Activated B cell treated with CpG ODN at 0.5 μM for 24 hours (primary cell): Measurements from ENCODE around the gene ZFHX2. TPM values are rescaled to one million over a fixed set of nuclear protein-coding genes. Genes with fewer than 3 reads are reported as not detected.
A peak's percentile ranks its signal among the peaks of the same experiment; 100 is the strongest.

Experiments used
- ATAC-seq: fragments of 200-7000 bp; cut with Tn5 transposase; one replicate; pipeline ENCODE4 v1.10.0; 2021; ENCODE audit warnings: low read depth, mild to moderate bottlenecking, moderate library complexity
- CTCF ChIA-PET: fragments of 350-600 bp; sonication (Branson Sonifier 250); formaldehyde crosslinking; loops from one replicate; lab custom pipeline; 2021; ENCODE audit warnings: antibody characterized with exemption; lab: Charles Lee
- POLR2A ChIA-PET: fragments of 350-600 bp; sonication (Branson Sonifier 250); formaldehyde crosslinking; loops from one replicate; lab custom pipeline; 2021; ENCODE audit warnings: antibody characterized with exemption; lab: Charles Lee
- DNase-seq: peaks from one replicate; pipeline ENCODE4 v3.0.0; 2022
- H3K27ac Mint-ChIP-seq: one replicate; pipeline ENCODE4 v1.8.0; 2020; ENCODE audit warnings: mixed read lengths
- H3K27me3 Mint-ChIP-seq: one replicate; pipeline ENCODE4 v1.8.0; 2021; ENCODE audit warnings: mixed read lengths
- H3K36me3 Mint-ChIP-seq: one replicate; pipeline ENCODE4 v1.8.0; 2021; ENCODE audit warnings: low read depth, mixed read lengths
- H3K4me1 Mint-ChIP-seq: one replicate; pipeline ENCODE4 v1.8.0; 2021; ENCODE audit warnings: mixed read lengths
- H3K4me3 Mint-ChIP-seq: one replicate; pipeline ENCODE4 v1.8.0; 2020; ENCODE audit warnings: mild to moderate bottlenecking, mixed read lengths
- H3K9me3 Mint-ChIP-seq: one replicate; pipeline ENCODE4 v1.8.0; 2020; ENCODE audit warnings: mixed read lengths
- intact Hi-C: fragments of 100-400 bp; cut with micrococcal nuclease; formaldehyde crosslinking; loops from one replicate; pipeline ENCODE4 v1.15.1; 2024
- total RNA-seq: library from RNA; stranded (reverse); gene quantifications from 2 replicates; pipeline ENCODE4 v1.2.3, GENCODE V29; 2022
- TF ChIP-seq, protein P1 (sequence below): fragments of 200-600 bp; IDR thresholded peaks from one replicate; pipeline ENCODE4 v1.8.0; 2022; ENCODE audit warnings: antibody characterized with exemption, mild to moderate bottlenecking

Gene ZFHX2
- total RNA-seq, 1 donor from 2014 or later, result 2.6 TPM

DNA sequence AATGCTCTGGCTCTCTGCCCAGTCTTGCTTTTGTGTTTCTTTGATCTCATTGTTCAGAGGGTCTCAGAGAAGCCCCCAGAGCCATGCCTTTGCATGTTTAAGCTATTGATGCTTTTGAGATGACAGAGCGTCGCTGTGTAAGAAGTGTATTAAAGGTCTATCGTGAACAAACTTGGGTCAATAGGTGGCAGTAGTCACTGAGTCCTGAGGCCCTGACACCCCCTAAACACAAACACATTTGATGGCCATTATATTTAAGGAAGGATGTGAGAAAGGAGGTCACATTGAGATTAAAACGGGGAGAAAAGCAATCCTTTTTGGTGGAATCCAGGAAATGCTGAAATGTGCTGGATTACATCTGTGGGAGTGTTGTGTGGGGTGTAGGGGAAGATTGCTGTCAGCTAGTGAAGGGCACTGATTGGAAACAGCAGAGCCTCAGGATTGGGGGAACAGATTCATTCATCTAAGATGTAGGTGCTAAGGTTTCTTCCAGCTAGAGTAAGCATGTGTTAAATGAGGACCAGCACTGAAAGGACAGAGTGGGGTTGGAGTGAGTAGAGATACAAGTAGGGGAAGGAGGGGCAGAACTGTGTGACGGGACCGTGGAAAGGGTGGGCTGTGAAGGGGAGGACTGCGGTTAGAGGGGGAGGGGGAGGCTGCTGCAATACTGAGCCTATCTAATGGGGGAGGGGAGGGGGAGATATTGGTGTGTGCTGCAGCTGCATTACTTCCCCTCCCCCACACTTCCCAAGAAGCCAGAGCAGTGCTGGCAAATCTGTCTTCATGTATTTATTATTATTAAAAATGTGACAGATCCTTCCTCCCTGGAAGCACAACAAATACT, 69.4 kb downstream of the ZFHX2 start:
- Mint-ChIP-seq H3K27me3 (no peaks in the 10 kb centered on the region), H3K9me3 (no peaks in the 10 kb centered on the region), H3K4me1 (peaks cover 2% of the 10 kb centered on the region), H3K27ac (no peak overlapping the region), H3K36me3 (peaks cover 59% of the 10 kb centered on the region), H3K4me3 (no peak overlapping the region)
- TF ChIP-seq, protein P1, sequence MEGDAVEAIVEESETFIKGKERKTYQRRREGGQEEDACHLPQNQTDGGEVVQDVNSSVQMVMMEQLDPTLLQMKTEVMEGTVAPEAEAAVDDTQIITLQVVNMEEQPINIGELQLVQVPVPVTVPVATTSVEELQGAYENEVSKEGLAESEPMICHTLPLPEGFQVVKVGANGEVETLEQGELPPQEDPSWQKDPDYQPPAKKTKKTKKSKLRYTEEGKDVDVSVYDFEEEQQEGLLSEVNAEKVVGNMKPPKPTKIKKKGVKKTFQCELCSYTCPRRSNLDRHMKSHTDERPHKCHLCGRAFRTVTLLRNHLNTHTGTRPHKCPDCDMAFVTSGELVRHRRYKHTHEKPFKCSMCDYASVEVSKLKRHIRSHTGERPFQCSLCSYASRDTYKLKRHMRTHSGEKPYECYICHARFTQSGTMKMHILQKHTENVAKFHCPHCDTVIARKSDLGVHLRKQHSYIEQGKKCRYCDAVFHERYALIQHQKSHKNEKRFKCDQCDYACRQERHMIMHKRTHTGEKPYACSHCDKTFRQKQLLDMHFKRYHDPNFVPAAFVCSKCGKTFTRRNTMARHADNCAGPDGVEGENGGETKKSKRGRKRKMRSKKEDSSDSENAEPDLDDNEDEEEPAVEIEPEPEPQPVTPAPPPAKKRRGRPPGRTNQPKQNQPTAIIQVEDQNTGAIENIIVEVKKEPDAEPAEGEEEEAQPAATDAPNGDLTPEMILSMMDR, result no peak
- intact Hi-C loops, result no loop called here
- DNase-seq (no peak), ATAC-seq (no peak)
- POLR2A ChIA-PET, result no interaction called here
- CTCF ChIA-PET, result interaction anchor here (11.0 kb wide), 1 partner anchor 78 kb away, joined by 128 read pairs; no protein-coding TSS in a partner anchor

DNA sequence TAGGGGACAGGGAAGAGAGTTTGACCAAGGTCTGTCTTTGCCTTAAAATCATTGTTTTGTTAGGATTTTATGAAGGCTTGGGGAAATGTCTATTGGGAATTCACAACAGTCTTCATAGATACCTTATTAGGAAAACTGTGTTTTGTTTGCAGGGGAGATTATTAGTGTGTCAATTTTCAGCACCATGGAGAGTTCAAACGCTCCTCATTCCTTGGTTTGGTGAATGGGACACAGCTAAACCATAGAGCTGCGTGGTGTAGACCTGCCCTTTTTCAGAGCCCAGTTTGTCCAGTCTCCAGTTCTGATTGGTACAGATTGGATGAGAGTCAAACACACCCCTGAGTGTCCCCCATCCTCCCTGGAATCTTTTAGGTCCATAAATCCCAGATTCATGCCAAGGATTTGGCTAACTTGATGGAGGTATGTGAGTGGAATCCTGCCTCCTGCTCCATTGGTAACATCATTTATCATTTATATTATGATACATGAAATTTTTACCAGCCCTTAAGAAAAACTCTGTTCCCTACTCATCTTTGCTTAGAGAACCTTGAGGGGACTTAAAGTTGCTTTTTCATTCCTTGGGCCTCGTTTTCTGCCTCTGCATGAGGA, 70.1 kb downstream of the ZFHX2 start:
- Mint-ChIP-seq H3K27me3 (no peaks in the 10 kb centered on the region), H3K4me1 (peaks cover 2% of the 10 kb centered on the region), H3K4me3 (no peak overlapping the region), H3K27ac (no peak overlapping the region), H3K9me3 (no peaks in the 10 kb centered on the region), H3K36me3 (peaks cover 59% of the 10 kb centered on the region)
- ATAC-seq, result no peak
- TF ChIP-seq, protein P1, result no peak
- ChIA-PET POLR2A (interaction anchor here (1.0 kb wide), 1 partner anchor 69 kb away, joined by 3 read pairs; no protein-coding TSS in a partner anchor), CTCF (interaction anchor here (11.0 kb wide), 1 partner anchor 78 kb away, joined by 128 read pairs; no protein-coding TSS in a partner anchor)
- intact Hi-C loops, result no loop called here
- no peak for DNase-seq

DNA sequence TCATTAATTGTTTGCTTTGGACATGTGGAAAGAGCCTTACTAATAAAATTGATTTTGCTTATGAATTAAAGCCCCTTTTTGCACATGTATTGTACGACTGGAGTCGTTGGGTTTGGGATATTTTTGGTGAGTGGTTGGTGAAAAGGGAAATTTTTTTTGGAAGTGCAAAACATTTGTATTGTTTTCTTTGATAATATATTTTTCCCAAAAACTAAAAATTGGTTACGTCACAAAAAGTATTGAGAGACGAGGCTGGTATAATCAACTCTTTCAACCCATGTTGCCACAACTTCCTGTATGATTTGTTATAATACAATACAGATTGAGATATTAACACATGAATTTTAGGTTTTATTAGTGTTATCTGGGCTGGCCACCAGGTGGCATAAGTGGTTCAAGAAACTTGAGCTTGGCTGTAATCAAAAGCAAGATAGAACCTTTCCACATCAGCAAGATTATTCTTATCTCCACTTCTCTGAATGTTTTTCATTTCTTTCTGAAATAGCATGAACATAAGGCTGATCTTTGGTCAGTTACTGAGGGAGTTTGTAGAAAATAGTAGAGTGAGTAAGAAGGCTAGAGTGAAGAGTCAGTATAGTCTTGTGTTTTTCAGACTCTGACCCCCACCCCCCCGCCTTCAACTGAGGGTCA, 73.3 kb downstream of the ZFHX2 start:
- peak; percentile 25 for DNase-seq
- Mint-ChIP-seq H3K4me1 (peaks cover 2% of the 10 kb centered on the region), H3K27me3 (no peaks in the 10 kb centered on the region), H3K36me3 (peaks cover 68% of the 10 kb centered on the region), H3K27ac (no peak overlapping the region), H3K9me3 (no peaks in the 10 kb centered on the region), H3K4me3 (no peak overlapping the region)
- TF ChIP-seq, protein P1, result no peak
- intact Hi-C loops, result loop anchor here (1.0 kb wide), 3 partner anchors 9 to 84 kb away; partner anchors contain the start of gene NGDN
- ATAC-seq, result peak; percentile 62
- CTCF ChIA-PET, result interaction anchor here (0.6 to 11.0 kb wide), 15 partner anchors 9 to 463 kb away, joined by 3 to 128 read pairs (median 4); partner anchors contain the start of genes NGDN and THTPA
- POLR2A ChIA-PET, result interaction anchor here (0.6 to 2.5 kb wide), 5 partner anchors 9 to 85 kb away, joined by 3 to 13 read pairs (median 4); partner anchors contain the start of gene NGDN

DNA sequence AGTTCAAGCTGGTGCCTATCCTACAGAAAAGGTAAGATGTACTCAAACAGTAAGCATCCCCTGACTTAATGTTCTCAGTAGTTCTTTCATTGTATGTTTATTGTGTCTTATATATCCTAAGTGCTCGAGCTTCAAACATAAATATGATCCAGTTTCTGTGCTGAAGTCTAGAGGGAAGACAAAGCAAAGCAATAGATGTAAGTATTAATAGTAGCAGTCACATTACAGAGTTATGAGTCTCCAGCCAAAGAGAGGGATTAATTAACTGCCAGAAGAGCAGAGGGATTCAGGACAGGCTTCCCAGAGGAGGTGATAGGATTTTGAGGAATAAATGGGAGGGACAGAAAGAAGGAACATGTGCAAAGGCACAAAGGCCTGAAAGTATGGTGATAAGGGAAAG, 80.6 kb downstream of the ZFHX2 start:
- no peaks in the 10 kb centered on the region for H3K9me3 Mint-ChIP-seq
- intact Hi-C loops, result no loop called here
- ATAC-seq, result no peak
- H3K36me3 Mint-ChIP-seq, result peaks cover 49% of the 10 kb centered on the region
- TF ChIP-seq, protein P1, result no peak
- CTCF ChIA-PET, result interaction anchor here (0.9 kb wide), 1 partner anchor 89 kb away, joined by 3 read pairs; no protein-coding TSS in a partner anchor
- H3K27ac Mint-ChIP-seq, result no peak overlapping the region
- POLR2A ChIA-PET, result interaction anchor here (0.7 kb wide), 1 partner anchor 972 kb away, joined by 6 read pairs; no protein-coding TSS in a partner anchor
- H3K27me3 Mint-ChIP-seq, result no peaks in the 10 kb centered on the region
- peaks cover 11% of the 10 kb centered on the region for H3K4me1 Mint-ChIP-seq
- no peak for DNase-seq
- H3K4me3 Mint-ChIP-seq, result peak overlapping the region; percentile 69

Other genes with a start within 250 kb of the ZFHX2 start
- gene PPP1R3E, start 248.9 kb downstream of the ZFHX2 start, total RNA-seq, result 23.4 and 28.9 TPM in 2 replicates
- gene BCL2L2, start 244.9 kb downstream of the ZFHX2 start, total RNA-seq, result 10.4 and 11.8 TPM in 2 replicates
- 259 and 264 TPM in 2 replicates for gene PABPN1, start 230.3 kb downstream of the ZFHX2 start, total RNA-seq
- 0.20 TPM in 1 of 2 replicates, not detected in the other for gene SLC22A17, start 198.9 kb downstream of the ZFHX2 start, total RNA-seq
- not detected in 2 replicates for gene EFS, start 186.6 kb downstream of the ZFHX2 start, total RNA-seq
- gene IL25, start 179.0 kb downstream of the ZFHX2 start, total RNA-seq, result not detected in 2 replicates
- not detected in 2 replicates for gene CMTM5, start 174.7 kb downstream of the ZFHX2 start, total RNA-seq
- gene MYH6, start 143.5 kb downstream of the ZFHX2 start, total RNA-seq, result not detected in 2 replicates
- gene MYH7, start 116.1 kb downstream of the ZFHX2 start, total RNA-seq, result not detected in 2 replicates
- gene NGDN, start 82.1 kb downstream of the ZFHX2 start, total RNA-seq, result 60.5 and 67.4 TPM in 2 replicates
- 18.0 and 18.6 TPM in 2 replicates for gene THTPA, start 4.5 kb upstream of the ZFHX2 start, total RNA-seq
- gene AP1G2, start 16.0 kb upstream of the ZFHX2 start, total RNA-seq, result 336 and 373 TPM in 2 replicates
- 1.6 and 2.0 TPM in 2 replicates for gene JPH4, start 27.0 kb upstream of the ZFHX2 start, total RNA-seq
- gene DHRS2, start 84.6 kb upstream of the ZFHX2 start, total RNA-seq, result not detected in 2 replicates